GM23338 (cell line): Measurements from ENCODE around the gene TRPC4. TPM values are rescaled to one million over a fixed set of nuclear protein-coding genes. Genes with fewer than 3 reads are reported as not detected.

Source experiments
- ATAC-seq: fragments of 200-7000 bp; cut with Tn5 transposase; 3 replicates; pipeline ENCODE4 v1.9.1; 2020
- DNase-seq: peaks from one replicate; pipeline ENCODE4 v3.0.0-alpha.2; 2015; ENCODE audit warnings: low spot score
- H2AFZ ChIP-seq: fragments of 200-600 bp; sonication (generic); 2 replicates; pipeline ENCODE4 v1.8.0; 2016; ENCODE audit warnings: antibody characterized with exemption, mild to moderate bottlenecking, moderate library complexity
- H3F3A ChIP-seq: fragments of 200-600 bp; sonication (generic); replicated peaks from 2 replicates; pipeline ENCODE4 v1.8.0; 2017; ENCODE audit warnings: antibody characterized with exemption, mixed run types, low read depth
- H3K27ac ChIP-seq: fragments of 200-600 bp; sonication (generic); 2 replicates; pipeline ENCODE4 v1.6.1; 2016; ENCODE audit warnings: low read depth
- H3K27me3 ChIP-seq: fragments of 200-600 bp; sonication (generic); 2 replicates; pipeline ENCODE4 v1.8.0; 2016; ENCODE audit warnings: mild to moderate bottlenecking, mixed run types, moderate library complexity; ENCODE audit not compliant: insufficient read depth
- H3K36me3 ChIP-seq: fragments of 200-600 bp; sonication (generic); 2 replicates; pipeline ENCODE4 v1.8.0; 2016; ENCODE audit warnings: mild to moderate bottlenecking; ENCODE audit not compliant: insufficient read depth
- H3K4me1 ChIP-seq: fragments of 200-600 bp; sonication (generic); 2 replicates; pipeline ENCODE4 v1.8.0; 2016; ENCODE audit warnings: mild to moderate bottlenecking, moderate library complexity; ENCODE audit not compliant: insufficient read depth
- H3K4me2 ChIP-seq: fragments of 200-600 bp; sonication (generic); 2 replicates; pipeline ENCODE4 v1.7.1; 2017; ENCODE audit warnings: mixed run types
- H3K4me3 ChIP-seq: fragments of 200-600 bp; sonication (generic); 2 replicates; pipeline ENCODE4 v1.6.1; 2016; ENCODE audit warnings: mixed run types
- H3K79me2 ChIP-seq: fragments of 200-600 bp; sonication (generic); replicated peaks from 2 replicates; pipeline ENCODE4 v1.8.0; 2017; ENCODE audit warnings: mild to moderate bottlenecking; ENCODE audit not compliant: insufficient read depth
- H3K9me2 ChIP-seq: fragments of 200-600 bp; sonication (generic); 2 replicates; pipeline ENCODE4 v1.8.0; 2017; ENCODE audit not compliant: insufficient read depth
- H4K20me1 ChIP-seq: fragments of 200-600 bp; sonication (generic); replicated peaks from 2 replicates; pipeline ENCODE4 v1.8.0; 2017; ENCODE audit warnings: mild to moderate bottlenecking; ENCODE audit not compliant: insufficient read depth
- H3K27ac Mint-ChIP-seq: 2 replicates; pipeline ENCODE4 v1.8.0; 2020; ENCODE audit warnings: inconsistent platforms, mild to moderate bottlenecking, moderate library complexity, mixed read lengths
- H3K27me3 Mint-ChIP-seq: 3 replicates; pipeline ENCODE4 v1.8.0; 2022; ENCODE audit warnings: low read depth, mild to moderate bottlenecking, moderate library complexity, mixed read lengths, inconsistent platforms; ENCODE audit not compliant: insufficient read depth, poor library complexity
- H3K36me3 Mint-ChIP-seq: 3 replicates; pipeline ENCODE4 v1.8.0; 2021; ENCODE audit warnings: low read depth, mild to moderate bottlenecking, inconsistent platforms, moderate library complexity, mixed read lengths
- H3K4me1 Mint-ChIP-seq: 3 replicates; pipeline ENCODE4 v1.8.0; 2020; ENCODE audit warnings: mild to moderate bottlenecking, inconsistent platforms, mixed read lengths
- H3K4me3 Mint-ChIP-seq: 3 replicates; pipeline ENCODE4 v1.8.0; 2021; ENCODE audit warnings: moderate library complexity, mild to moderate bottlenecking, inconsistent platforms, mixed read lengths
- H3K9me3 Mint-ChIP-seq: 3 replicates; pipeline ENCODE4 v1.8.0; 2020; ENCODE audit warnings: moderate library complexity, mild to moderate bottlenecking, inconsistent platforms, mixed read lengths
- CTCF ChIP-seq, 2 experiments: fragments of 200-600 bp in 1 of 2; sonication (generic) in 1 of 2; conservative IDR thresholded peaks; 2 replicates each; pipeline versions ENCODE4 v1.5.1 to v1.6.1; 2016 to 2017; ENCODE audit warnings: antibody characterized with exemption in 2 of 2, low read depth in 2 of 2, mild to moderate bottlenecking in 2 of 2, moderate library complexity in 1 of 2
- ETS1 ChIP-seq: IDR thresholded peaks from 2 replicates; pipeline ENCODE4 v1.6.1; 2016; ENCODE audit warnings: antibody characterized with exemption
- EZH2 ChIP-seq: fragments of 200-600 bp; sonication (generic); IDR thresholded peaks from one replicate; pipeline ENCODE4 v1.8.0; 2017; ENCODE audit warnings: antibody characterized with exemption, mild to moderate bottlenecking, low read depth; ENCODE audit not compliant: unreplicated experiment
- EZH2phosphoT487 ChIP-seq: fragments of 200-600 bp; sonication (generic); IDR thresholded peaks from one replicate; pipeline ENCODE4 v1.8.1; 2018; ENCODE audit warnings: antibody characterized with exemption; ENCODE audit not compliant: unreplicated experiment
- JUNB ChIP-seq: IDR thresholded peaks from one replicate; pipeline ENCODE4 v1.6.1; 2016; ENCODE audit warnings: antibody characterized with exemption; ENCODE audit not compliant: unreplicated experiment
- NANOG ChIP-seq: IDR thresholded peaks from 2 replicates; pipeline ENCODE4 v1.6.1; 2016; ENCODE audit warnings: antibody characterized with exemption, borderline replicate concordance
- STAT1 ChIP-seq: IDR thresholded peaks from one replicate; pipeline ENCODE4 v1.6.1; 2016; ENCODE audit warnings: antibody characterized with exemption; ENCODE audit not compliant: unreplicated experiment
- ZNF114 ChIP-seq: fragments of 250-450 bp; sonication (Bioruptor Pico); IDR thresholded peaks from 2 replicates; pipeline ENCODE4 v1.5.0; 2020; ENCODE audit warnings: mild to moderate bottlenecking, moderate library complexity
- ZNF331 ChIP-seq: fragments of 250-450 bp; sonication (Bioruptor Pico); IDR thresholded peaks from 2 replicates; pipeline ENCODE4 v1.5.0; 2020; ENCODE audit warnings: low read depth, mild to moderate bottlenecking, moderate library complexity
- polyA plus RNA-seq: library from polyadenylated mRNA; unstranded; fragments of >200 nt; fragmentation: Nextera tagmentation; extraction: Ambion mirVana; gene quantifications from 2 replicates; pipeline ENCODE4 v1.2.1, GENCODE V29; 2016
- total RNA-seq: library from RNA; depleted of rRNA; stranded (reverse); fragments of >200 nt; shearing (Covaris generic); gene quantifications from 2 replicates; pipeline ENCODE4 v1.2.3, GENCODE V29; 2014
- TF ChIP-seq, protein P1 (sequence below): IDR thresholded peaks from one replicate; pipeline ENCODE4 v1.6.1; 2018; ENCODE audit warnings: antibody characterized with exemption; ENCODE audit not compliant: unreplicated experiment
- TF ChIP-seq, protein P2 (sequence below): fragments of 250-450 bp; sonication (Bioruptor Pico); IDR thresholded peaks from 2 replicates; pipeline ENCODE4 v1.5.0; 2020; ENCODE audit warnings: mild to moderate bottlenecking, moderate library complexity

The TRPC4 gene
- total and polyA plus RNA-seq, 2 experiments from 2014 or later = 1.1 to 2.1 TPM

GRCh38 chr13:37886879-37887278 is 17.3 kb upstream of the TRPC4 start:
- H4K20me1 ChIP-seq = no peaks in the 10 kb centered on the region
- no peak for ATAC-seq
- H3K27ac ChIP-seq = no peak overlapping the region
- DNase-seq = no peak
- no peaks in the 10 kb centered on the region for H3K9me2 ChIP-seq
- no peak overlapping the region for H2AFZ ChIP-seq
- H3K4me1 ChIP-seq = no peaks in the 10 kb centered on the region
- Mint-ChIP-seq H3K27me3 (no peaks in the 10 kb centered on the region), H3K36me3 (no peaks in the 10 kb centered on the region), H3K4me1 (no peaks in the 10 kb centered on the region; the same call in 1 of the 3 replicates), H3K9me3 (no peaks in the 10 kb centered on the region), H3K4me3 (no peak overlapping the region), H3K27ac (no peak overlapping the region)
- H3K27me3 ChIP-seq = no peaks in the 10 kb centered on the region
- no peaks in the 10 kb centered on the region for H3F3A ChIP-seq
- H3K79me2 ChIP-seq = no peaks in the 10 kb centered on the region
- TF ChIP-seq NANOG = no peak
- no peak for TF ChIP-seq EZH2phosphoT487
- TF ChIP-seq ETS1 = no peak
- no peak for TF ChIP-seq ZNF114
- TF ChIP-seq STAT1 = no peak
- TF ChIP-seq JUNB = no peak
- TF ChIP-seq, protein P1, sequence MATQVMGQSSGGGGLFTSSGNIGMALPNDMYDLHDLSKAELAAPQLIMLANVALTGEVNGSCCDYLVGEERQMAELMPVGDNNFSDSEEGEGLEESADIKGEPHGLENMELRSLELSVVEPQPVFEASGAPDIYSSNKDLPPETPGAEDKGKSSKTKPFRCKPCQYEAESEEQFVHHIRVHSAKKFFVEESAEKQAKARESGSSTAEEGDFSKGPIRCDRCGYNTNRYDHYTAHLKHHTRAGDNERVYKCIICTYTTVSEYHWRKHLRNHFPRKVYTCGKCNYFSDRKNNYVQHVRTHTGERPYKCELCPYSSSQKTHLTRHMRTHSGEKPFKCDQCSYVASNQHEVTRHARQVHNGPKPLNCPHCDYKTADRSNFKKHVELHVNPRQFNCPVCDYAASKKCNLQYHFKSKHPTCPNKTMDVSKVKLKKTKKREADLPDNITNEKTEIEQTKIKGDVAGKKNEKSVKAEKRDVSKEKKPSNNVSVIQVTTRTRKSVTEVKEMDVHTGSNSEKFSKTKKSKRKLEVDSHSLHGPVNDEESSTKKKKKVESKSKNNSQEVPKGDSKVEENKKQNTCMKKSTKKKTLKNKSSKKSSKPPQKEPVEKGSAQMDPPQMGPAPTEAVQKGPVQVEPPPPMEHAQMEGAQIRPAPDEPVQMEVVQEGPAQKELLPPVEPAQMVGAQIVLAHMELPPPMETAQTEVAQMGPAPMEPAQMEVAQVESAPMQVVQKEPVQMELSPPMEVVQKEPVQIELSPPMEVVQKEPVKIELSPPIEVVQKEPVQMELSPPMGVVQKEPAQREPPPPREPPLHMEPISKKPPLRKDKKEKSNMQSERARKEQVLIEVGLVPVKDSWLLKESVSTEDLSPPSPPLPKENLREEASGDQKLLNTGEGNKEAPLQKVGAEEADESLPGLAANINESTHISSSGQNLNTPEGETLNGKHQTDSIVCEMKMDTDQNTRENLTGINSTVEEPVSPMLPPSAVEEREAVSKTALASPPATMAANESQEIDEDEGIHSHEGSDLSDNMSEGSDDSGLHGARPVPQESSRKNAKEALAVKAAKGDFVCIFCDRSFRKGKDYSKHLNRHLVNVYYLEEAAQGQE = no peak
- no peak for TF ChIP-seq EZH2
- TF ChIP-seq CTCF (conservative IDR thresholded peaks at IDR 0.05; ENCODE audit: low read depth in 2 of 2) = no peak
- TF ChIP-seq, protein P2, sequence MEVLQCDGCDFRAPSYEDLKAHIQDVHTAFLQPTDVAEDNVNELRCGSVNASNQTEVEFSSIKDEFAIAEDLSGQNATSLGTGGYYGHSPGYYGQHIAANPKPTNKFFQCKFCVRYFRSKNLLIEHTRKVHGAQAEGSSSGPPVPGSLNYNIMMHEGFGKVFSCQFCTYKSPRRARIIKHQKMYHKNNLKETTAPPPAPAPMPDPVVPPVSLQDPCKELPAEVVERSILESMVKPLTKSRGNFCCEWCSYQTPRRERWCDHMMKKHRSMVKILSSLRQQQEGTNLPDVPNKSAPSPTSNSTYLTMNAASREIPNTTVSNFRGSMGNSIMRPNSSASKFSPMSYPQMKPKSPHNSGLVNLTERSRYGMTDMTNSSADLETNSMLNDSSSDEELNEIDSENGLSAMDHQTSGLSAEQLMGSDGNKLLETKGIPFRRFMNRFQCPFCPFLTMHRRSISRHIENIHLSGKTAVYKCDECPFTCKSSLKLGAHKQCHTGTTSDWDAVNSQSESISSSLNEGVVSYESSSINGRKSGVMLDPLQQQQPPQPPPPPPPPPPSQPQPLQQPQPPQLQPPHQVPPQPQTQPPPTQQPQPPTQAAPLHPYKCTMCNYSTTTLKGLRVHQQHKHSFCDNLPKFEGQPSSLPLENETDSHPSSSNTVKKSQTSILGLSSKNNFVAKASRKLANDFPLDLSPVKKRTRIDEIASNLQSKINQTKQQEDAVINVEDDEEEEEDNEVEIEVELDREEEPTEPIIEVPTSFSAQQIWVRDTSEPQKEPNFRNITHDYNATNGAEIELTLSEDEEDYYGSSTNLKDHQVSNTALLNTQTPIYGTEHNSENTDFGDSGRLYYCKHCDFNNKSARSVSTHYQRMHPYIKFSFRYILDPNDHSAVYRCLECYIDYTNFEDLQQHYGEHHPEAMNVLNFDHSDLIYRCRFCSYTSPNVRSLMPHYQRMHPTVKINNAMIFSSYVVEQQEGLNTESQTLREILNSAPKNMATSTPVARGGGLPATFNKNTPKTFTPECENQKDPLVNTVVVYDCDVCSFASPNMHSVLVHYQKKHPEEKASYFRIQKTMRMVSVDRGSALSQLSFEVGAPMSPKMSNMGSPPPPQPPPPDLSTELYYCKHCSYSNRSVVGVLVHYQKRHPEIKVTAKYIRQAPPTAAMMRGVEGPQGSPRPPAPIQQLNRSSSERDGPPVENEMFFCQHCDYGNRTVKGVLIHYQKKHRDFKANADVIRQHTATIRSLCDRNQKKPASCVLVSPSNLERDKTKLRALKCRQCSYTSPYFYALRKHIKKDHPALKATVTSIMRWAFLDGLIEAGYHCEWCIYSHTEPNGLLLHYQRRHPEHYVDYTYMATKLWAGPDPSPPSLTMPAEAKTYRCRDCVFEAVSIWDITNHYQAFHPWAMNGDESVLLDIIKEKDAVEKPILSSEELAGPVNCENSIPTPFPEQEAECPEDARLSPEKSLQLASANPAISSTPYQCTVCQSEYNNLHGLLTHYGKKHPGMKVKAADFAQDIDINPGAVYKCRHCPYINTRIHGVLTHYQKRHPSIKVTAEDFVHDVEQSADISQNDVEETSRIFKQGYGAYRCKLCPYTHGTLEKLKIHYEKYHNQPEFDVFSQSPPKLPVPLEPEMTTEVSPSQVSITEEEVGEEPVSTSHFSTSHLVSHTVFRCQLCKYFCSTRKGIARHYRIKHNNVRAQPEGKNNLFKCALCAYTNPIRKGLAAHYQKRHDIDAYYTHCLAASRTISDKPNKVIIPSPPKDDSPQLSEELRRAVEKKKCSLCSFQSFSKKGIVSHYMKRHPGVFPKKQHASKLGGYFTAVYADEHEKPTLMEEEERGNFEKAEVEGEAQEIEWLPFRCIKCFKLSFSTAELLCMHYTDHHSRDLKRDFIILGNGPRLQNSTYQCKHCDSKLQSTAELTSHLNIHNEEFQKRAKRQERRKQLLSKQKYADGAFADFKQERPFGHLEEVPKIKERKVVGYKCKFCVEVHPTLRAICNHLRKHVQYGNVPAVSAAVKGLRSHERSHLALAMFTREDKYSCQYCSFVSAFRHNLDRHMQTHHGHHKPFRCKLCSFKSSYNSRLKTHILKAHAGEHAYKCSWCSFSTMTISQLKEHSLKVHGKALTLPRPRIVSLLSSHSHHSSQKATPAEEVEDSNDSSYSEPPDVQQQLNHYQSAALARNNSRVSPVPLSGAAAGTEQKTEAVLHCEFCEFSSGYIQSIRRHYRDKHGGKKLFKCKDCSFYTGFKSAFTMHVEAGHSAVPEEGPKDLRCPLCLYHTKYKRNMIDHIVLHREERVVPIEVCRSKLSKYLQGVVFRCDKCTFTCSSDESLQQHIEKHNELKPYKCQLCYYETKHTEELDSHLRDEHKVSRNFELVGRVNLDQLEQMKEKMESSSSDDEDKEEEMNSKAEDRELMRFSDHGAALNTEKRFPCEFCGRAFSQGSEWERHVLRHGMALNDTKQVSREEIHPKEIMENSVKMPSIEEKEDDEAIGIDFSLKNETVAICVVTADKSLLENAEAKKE (CRISPR knock-in tag) = no peak
- no peak for TF ChIP-seq ZNF331 (CRISPR knock-in tag)
- H3K4me2 ChIP-seq = no peak overlapping the region
- no peak overlapping the region for H3K4me3 ChIP-seq
- H3K36me3 ChIP-seq = no peaks in the 10 kb centered on the region
